Esophagus muscularis mucosa (tissue), 4 donors: ENCODE data around the gene CAPZA1. TPM values are rescaled to one million over a fixed set of nuclear protein-coding genes. Genes with fewer than 3 reads are reported as not detected.

Source experiments
- DNase-seq: peaks from one replicate; pipeline ENCODE4 v3.0.0-alpha.2; 2017; ENCODE audit errors: extremely low spot score
- H3K27ac ChIP-seq, 4 donors: fragments of 200-600 bp; sonication (generic); replicated peaks in 1 of 4; 1 replicate in 3 of 4; 2 replicates in 1 of 4; pipeline ENCODE4 v1.5.1; 2016 to 2019; ENCODE audit warnings: mild to moderate bottlenecking in 1 of 4
- H3K27me3 ChIP-seq, 4 donors: fragments of 200-600 bp; sonication (generic); one replicate each; pipeline versions ENCODE4 v1.5.1 to v1.6.0; 2016 to 2019
- H3K36me3 ChIP-seq, 4 donors: fragments of 200-600 bp; sonication (generic); one replicate each; pipeline ENCODE4 v1.5.1; 2016 to 2019
- H3K4me1 ChIP-seq, 4 donors: fragments of 200-600 bp; sonication (generic); one replicate each; pipeline ENCODE4 v1.5.1; 2016 to 2019
- H3K4me3 ChIP-seq, 4 donors: fragments of 200-600 bp; sonication (generic); 1 replicate in 2 of 4; 2 replicates in 2 of 4; pipeline ENCODE4 v1.5.1; 2016 to 2019; ENCODE audit warnings: mild to moderate bottlenecking in 4 of 4, moderate library complexity in 1 of 4
- H3K9me3 ChIP-seq, 4 donors: fragments of 200-600 bp; sonication (generic); 1 replicate in 3 of 4; 2 replicates in 1 of 4; pipeline ENCODE4 v1.5.1; 2016 to 2019
- CTCF ChIP-seq, 3 experiments: fragments of 200-600 bp in 2 of 3; fragments of 450-650 bp in 1 of 3; sonication (generic) in 2 of 3; IDR thresholded peaks; one replicate each; pipeline ENCODE4 v1.5.1; 2017 to 2019; ENCODE audit warnings: antibody characterized with exemption in 3 of 3, mild to moderate bottlenecking in 2 of 3, moderate library complexity in 1 of 3
- EP300 ChIP-seq: sonication (generic); formaldehyde crosslinking; IDR thresholded peaks from one replicate; pipeline ENCODE4 v1.6.1; 2017; ENCODE audit warnings: antibody characterized with exemption
- POLR2A ChIP-seq: fragments of 450-650 bp; IDR thresholded peaks from one replicate; pipeline ENCODE4 v1.6.1; 2017; ENCODE audit warnings: antibody characterized with exemption, moderate library complexity, mild to moderate bottlenecking, low read depth
- POLR2AphosphoS5 ChIP-seq, 2 donors: sonication (generic); formaldehyde crosslinking; IDR thresholded peaks; one replicate each; pipeline ENCODE4 v1.6.1; 2017; ENCODE audit warnings: antibody characterized with exemption in 2 of 2
- WGBS: methylation state at CpG from one replicate; pipeline ENCODE4 v1.1.5; 2018; 5-methylcytosine and 5-hydroxymethylcytosine counted together
- intact Hi-C: fragments of 100-400 bp; cut with DNase I; formaldehyde crosslinking; loops from one replicate; pipeline ENCODE4 v1.15.1; 2023
- total RNA-seq, 4 donors: library from RNA; depleted of rRNA; stranded (reverse); fragments of >200 nt; gene quantifications; one replicate each; pipeline versions ENCODE4 v1.1.0 to v1.2.1, GENCODE V29; 2016

CAPZA1 gene
- total RNA-seq, 4 donors from 2014 or later: 61.9 to 77.5 (median 69.1) TPM

GRCh38 chr1:112687785-112688496 is 68.3 kb downstream of the CAPZA1 start:
- Histone ChIP-seq H3K27me3 (no peaks in the 10 kb centered on the region), H3K27ac (peak overlapping the region; percentile 27 to 56 (median 51)), H3K4me3 (no peak overlapping the region), H3K4me1 (peaks cover 9 to 20% (median 12%) of the 10 kb centered on the region in 4 donors), H3K36me3 (peaks cover 24 to 45% (median 35%) of the 10 kb centered on the region in 4 donors), H3K9me3 (no peaks in the 10 kb centered on the region)
- intact Hi-C loops: no loop called here
- TF ChIP-seq CTCF (IDR thresholded peaks at IDR 0.05) (no peak), POLR2A (no peak), POLR2AphosphoS5 (IDR thresholded peaks at IDR 0.05) (no peak), EP300 (no peak)
- DNase-seq: peak; percentile 53
- WGBS: 84% methylated on average over 9 of the region's 13 CpGs

- peak overlapping the region; percentile 27 to 56 (median 51) for H3K27ac ChIP-seq
- WGBS: 70% methylated on average over 13 of the region's 13 CpGs
- no peak for DNase-seq
- H3K9me3 ChIP-seq: no peaks in the 10 kb centered on the region
- no peak overlapping the region for H3K4me3 ChIP-seq
- TF ChIP-seq POLR2A: no peak
- peaks cover 9 to 20% (median 12%) of the 10 kb centered on the region in 4 donors for H3K4me1 ChIP-seq
- peaks cover 33 to 53% (median 44%) of the 10 kb centered on the region in 4 donors for H3K36me3 ChIP-seq
- H3K27me3 ChIP-seq: no peaks in the 10 kb centered on the region
- intact Hi-C loops: no loop called here
Measured at GRCh38 chr1:112688781-112689193, 69.2 kb downstream of the CAPZA1 start.

GRCh38 chr1:112689196-112689841 is 69.7 kb downstream of the CAPZA1 start:
- no peak overlapping the region for H3K4me3 ChIP-seq
- intact Hi-C loops: no loop called here
- H3K36me3 ChIP-seq: peaks cover 37 to 58% (median 48%) of the 10 kb centered on the region in 4 donors
- H3K9me3 ChIP-seq: no peaks in the 10 kb centered on the region
- no peak for DNase-seq
- 94% methylated on average over 6 of the region's 9 CpGs for WGBS
- TF ChIP-seq POLR2AphosphoS5 (IDR thresholded peaks at IDR 0.05): no peak
- TF ChIP-seq EP300: no peak
- no peak for TF ChIP-seq CTCF (IDR thresholded peaks at IDR 0.05)
- TF ChIP-seq POLR2A: no peak
- H3K27ac ChIP-seq: peak overlapping the region; percentile 27 to 56 (median 51)
- peaks cover 9 to 20% (median 12%) of the 10 kb centered on the region in 4 donors for H3K4me1 ChIP-seq
- no peaks in the 10 kb centered on the region for H3K27me3 ChIP-seq

- peaks cover 9 to 20% (median 12%) of the 10 kb centered on the region in 4 donors for H3K4me1 ChIP-seq
- 95% methylated on average over 9 of the region's 11 CpGs for WGBS
- TF ChIP-seq POLR2A (no peak), CTCF (IDR thresholded peaks at IDR 0.05) (no peak), EP300 (no peak), POLR2AphosphoS5 (IDR thresholded peaks at IDR 0.05) (no peak)
- no peaks in the 10 kb centered on the region for H3K27me3 ChIP-seq
- peaks cover 37 to 64% (median 54%) of the 10 kb centered on the region in 4 donors for H3K36me3 ChIP-seq
- no peaks in the 10 kb centered on the region for H3K9me3 ChIP-seq
- intact Hi-C loops: no loop called here
- no peak for DNase-seq
- H3K27ac ChIP-seq: no peak overlapping the region
- H3K4me3 ChIP-seq: no peak overlapping the region
Measured at GRCh38 chr1:112689842-112690237, 70.2 kb downstream of the CAPZA1 start.

GRCh38 chr1:112692681-112693080 is 73.0 kb downstream of the CAPZA1 start:
- TF ChIP-seq POLR2A: no peak
- TF ChIP-seq EP300: no peak
- Histone ChIP-seq H3K27me3 (no peaks in the 10 kb centered on the region), H3K9me3 (no peaks in the 10 kb centered on the region), H3K36me3 (peaks cover 37 to 90% (median 81%) of the 10 kb centered on the region in 4 donors), H3K27ac (no peak overlapping the region), H3K4me3 (no peak overlapping the region), H3K4me1 (peaks cover 7 to 12% (median 10%) of the 10 kb centered on the region in 4 donors)
- intact Hi-C loops: no loop called here
- WGBS: 92% methylated on average over 2 of the region's 5 CpGs
- DNase-seq: no peak
